HG03378 (cell line): Measurements from ENCODE around the gene CTNND2.

Source experiments
- ATAC-seq: cut with Tn5 transposase; IDR thresholded peaks from one replicate; pipeline ENCODE4 v1.9.1; 2021; ENCODE audit warnings: mild to moderate bottlenecking, moderate library complexity; ENCODE audit not compliant: unreplicated experiment

The CTNND2 gene

DNA sequence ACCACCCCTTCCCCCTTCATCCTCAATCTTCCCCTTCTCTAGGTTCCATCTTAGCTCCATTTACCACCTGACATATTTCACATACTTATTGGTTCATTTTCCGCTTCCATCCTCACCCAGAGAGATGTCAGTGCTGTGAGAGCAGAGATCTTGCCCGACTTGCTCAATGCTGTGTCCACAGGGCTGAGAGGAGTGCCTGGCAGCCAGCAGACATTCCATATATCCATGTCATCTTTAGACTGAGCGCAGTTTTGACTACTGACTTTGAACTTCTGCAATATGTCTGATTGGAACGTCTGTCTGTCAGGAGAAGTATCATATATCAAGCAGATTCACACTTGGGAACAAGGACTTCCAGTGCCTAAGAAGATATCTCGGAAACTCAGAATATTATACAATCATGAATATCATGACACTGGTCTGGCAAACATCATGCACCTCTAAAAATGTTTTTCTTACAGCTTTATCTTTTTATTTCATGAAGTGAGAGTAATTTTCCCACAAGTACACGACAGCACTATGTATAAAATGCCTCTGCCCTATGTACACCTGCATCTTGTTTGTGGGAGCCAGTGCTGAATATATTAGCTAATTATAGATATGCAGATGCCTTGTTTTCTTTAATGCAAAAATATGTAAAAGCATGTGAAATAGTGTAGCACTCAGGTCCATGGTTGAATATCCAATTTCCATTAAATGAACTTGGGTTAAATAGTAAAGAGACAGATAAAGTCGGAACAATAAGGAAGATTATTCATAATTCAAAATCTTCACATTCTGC is 689.2 kb downstream of the CTNND2 start:
- no peak for ATAC-seq

DNA sequence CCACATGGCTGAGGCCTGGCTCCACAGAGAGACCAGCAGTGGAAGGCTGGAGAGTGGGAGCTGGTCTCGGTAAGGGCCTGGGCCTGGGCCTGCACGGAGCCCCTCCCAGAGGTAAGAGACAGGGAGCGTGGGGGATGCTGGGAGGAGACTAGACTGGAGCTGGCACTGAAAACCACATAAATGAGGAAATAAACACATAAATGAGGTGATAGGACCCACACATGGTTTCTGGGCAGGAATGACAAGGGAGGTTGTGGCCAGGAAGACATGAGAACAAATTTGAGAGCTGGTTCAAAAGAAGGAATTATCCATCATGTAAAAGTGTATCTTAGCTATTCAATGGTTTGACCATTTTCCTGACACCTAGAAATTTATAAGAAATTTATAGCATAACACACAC is 691.5 kb downstream of the CTNND2 start:
- no peak for ATAC-seq

DNA sequence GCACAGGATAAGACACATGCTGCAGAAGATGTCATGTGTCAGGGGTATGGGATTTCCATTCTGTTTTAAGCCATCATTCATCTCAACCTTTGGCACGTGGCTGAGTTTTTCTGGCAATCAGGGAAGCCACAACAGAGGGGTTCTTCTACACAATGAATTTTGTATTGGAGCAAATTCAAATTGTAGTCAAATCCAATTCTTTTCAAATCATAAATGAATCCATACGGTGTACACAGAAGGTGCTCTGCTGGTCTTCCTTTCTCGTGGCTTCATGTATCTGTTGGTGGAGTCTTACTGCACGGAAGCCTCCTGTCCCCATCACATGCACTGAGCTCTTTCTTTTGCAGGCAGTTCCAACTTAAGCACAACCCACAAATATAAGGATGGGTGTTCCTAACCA is 706.5 kb downstream of the CTNND2 start:
- no peak for ATAC-seq

DNA sequence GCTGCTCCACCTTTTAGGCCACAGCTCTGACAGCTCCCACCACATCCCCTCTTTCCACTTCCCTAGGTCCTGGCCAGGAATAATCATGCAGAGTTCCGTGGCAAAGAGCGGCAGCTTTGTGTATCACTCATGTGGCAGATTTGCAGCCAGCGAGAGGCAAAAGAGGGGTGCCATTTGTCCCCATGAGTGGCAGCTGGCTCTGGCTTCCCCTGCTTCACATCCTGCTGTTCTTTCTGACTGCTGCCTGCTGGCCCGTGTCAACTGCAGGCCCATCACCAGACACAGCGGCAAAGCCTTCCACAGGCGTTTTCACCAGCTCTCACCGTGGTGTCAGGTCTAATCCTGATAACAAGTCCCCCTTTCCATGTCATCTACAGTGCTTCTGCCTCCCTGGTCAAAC is 712.6 kb downstream of the CTNND2 start:
- ATAC-seq = no peak

DNA sequence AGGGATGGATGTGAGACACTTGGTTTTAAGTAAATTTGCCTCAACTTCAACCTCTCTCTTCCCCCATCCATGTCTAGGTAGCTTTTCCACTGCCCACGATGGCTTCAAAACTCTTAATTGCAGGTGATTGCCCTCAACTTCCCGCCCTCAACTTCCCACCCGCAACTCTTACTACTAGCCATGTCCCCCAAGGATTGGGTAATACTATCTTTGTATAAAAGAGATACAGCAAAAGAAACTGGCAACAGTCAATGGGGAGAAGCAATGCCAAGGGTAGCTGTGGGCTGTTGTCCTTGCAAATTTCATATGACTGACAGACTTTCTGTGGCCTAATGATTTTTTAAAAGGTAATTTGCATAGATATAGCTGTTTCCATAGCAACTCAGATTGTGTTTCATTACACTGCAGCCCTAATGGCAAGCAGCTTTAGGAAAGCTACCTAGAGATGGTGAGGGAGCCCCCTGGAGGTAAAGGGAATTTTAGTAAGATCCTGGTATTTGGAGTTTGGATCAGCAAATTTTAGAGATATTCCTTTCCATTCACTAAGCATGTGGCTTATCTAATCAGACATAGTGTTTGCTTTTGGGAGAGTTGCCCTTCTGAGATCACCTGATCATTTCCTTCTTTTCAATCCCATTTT is 721.7 kb downstream of the CTNND2 start:
- no peak for ATAC-seq

DNA sequence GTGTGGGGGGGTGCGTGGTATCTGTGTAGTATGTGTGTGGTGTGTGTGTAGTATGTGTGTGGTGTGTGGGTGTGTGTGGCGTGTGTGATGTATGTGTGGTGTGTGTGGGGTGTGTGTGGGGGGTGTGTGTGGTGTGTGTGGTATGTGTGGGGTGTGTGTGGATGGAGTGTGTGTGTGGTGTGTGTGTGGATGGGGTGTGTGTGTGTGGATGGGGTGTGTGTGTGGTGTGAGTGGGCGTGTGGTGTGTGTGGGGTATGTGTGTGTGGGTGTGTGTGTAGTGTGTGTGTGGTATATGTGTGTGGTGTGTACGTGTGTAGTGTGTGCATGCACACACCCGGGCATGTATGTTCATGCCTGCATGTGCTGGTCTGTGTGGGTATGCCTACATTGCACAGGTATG is 722.3 kb downstream of the CTNND2 start:
- no peak for ATAC-seq

DNA sequence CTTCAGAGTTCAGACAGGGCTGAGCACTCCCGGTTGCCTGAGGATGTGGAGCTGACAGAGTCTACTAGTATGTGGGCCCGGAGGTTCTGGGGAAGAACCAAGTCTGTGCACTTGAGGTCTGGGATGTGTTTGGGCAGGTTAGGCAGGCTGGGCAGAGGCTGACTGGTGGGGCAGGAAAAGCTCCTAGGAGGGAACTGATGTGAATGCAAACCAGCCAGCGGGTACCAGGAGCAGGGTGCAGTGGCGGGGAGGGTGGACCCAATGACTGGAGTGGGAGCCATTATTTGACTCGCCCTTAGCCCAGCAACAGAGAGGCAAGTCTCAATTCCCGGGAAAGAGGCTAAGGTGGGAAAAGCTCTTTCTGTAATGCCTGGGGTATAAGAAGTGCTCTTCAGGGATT is 723.4 kb downstream of the CTNND2 start:
- ATAC-seq = no peak

DNA sequence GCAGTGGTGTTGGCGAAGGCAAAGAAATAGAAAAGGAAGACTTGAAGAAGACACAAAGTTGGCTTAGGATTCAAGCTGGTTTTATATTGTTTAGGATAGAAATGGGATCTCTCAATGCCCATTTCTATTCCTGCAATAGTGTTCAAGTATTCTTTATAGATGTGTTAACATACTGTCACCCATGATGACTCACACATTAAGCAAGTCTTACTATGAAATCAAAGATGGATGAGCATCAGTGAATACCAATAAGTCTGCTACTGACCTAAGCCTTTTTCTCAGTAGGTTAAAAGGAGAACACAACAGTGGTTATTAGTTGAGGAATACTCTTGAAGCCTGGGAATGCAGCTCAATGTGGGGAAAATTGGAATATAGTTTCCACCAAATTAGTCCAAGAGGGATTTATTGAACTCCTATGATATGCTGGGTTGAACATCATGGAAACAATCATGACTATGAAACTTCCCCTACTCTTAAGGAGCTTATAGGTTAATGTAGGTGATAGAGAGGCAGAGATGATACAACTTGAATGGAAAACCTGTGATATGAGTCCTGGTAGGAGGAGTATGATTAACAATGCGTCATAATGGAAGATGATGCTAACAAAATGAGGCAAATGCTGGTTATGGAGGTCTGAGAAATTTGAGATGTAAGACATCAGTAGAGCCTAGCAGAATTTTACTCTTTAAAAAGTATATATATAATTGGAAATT is 726.1 kb downstream of the CTNND2 start:
- no peak for ATAC-seq

DNA sequence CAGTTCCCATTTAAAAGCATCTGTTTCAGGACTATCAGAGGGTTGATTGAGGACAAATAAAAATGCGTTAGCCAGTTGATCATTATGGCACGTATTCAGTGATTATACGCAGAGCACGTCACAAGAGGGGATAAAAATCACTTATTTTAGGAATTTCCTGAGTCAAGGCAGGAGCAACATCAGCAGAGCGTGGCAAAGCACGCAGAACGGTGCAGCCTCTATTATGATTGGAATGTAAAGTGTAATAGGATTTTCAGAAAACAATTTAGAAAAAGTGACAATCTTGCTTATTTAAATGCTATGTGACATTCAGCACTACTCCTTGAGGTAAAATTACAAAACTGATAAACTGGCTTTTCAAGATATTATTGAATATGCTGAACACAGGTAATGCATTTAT is 729.7 kb downstream of the CTNND2 start:
- no peak for ATAC-seq

DNA sequence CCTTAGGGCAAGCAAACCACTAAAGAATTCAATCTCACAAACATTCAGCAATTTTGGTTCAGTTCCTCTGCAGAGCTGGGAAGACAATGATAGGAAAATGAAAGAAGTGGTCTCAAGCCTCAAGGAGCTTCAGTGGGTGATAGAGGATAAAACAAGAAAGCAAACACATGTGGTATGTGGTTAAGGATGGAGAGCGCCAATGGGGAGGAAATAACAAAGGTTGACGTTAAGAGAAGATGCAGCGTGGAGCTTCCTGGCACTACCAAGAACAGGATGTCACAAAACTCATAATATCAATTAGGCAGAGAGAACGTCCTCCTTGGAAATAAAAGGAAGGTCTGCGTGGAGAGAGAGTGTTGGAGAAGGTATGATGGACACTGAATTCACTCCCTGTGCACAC is 731.8 kb downstream of the CTNND2 start:
- ATAC-seq = no peak

DNA sequence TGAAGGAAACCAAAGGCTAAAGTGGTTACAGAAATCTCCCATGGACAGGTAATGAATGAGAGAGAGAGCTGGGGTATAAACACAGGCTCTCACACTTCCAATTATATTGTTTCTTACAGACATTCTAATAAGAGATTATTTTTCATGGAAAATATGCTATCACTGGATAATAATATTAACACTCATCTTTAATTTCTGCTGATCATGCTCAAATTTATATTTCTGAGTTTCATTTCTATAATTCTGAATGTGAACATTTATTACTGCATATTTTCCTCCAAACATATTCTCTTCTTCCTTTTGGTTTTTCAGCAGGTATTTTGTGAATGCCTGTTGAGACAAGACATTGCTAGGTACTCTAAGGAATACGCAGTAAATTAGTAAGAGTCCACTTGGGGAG is 733.0 kb downstream of the CTNND2 start:
- no peak for ATAC-seq

DNA sequence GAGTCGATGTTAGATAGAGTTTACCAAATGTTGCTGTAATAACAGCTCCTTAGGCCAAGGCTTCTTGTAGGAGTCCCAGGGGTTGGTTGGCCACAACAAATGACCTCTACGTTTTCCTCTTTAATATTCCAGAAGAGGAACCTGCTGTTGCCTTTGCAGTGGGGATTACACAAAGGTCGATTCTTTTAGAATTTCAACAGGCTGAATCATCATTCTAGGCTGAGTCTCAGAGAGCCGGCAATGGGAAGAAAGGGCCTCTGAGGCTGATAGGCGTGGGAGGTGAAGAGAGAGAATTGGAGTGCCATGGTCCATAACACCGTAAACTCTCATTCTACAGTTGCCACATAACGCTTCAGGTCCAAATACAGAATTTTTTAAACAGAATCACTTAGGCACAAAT is 737.3 kb downstream of the CTNND2 start:
- ATAC-seq = no peak

DNA sequence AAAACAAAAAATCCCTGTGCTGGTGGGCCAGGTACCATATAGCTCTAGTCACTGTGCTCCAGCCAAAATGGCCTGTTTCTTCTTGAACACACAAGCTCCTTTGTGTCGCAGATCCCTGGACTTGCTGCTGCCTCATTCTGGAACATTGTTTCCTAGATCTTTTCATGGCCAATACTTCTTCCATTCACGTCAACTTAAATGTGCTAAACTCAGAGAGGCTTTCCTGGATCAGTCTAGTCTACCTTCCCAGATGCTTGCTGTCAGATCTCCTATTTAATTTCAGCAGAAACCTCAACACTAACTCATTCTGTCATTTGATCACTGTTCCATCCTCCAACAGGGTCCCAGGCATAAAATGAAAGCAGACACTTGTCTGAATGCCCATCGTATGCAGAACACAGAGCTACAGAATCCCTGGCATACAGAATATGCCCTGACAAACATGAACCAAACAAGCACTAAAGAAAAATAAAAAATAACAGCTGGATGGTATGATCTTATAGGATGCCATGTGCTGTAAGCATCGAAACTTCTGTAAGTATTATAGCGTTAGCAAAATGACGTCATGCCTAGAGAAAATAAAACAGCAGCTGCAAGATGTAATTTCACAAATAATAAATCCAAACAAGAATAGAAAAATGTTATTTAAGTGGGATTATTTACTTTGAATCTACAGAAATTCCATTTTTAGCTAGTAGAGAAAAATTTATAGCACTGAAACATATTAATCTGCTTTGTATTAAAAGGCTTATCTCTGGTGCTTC is 739.5 kb downstream of the CTNND2 start:
- ATAC-seq = no peak

DNA sequence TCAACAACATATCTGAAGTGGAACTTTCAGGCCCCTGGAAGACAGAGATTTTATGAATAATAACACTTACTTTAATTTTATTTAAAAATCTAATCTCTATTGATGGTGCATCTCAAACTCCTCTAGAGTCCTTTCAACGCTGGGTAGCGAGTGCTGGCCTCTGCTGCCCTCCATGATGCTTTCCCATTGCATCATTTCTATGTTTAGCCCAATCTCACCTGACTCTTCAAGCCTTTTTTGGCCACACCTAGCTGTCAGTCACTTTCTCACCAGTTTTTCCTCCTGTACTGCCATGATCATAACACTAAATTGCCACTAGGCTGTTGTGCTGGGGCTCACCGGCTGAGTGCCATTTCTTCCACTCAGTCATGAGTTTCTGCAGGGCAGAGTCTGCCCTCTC is 747.1 kb downstream of the CTNND2 start:
- no peak for ATAC-seq

DNA sequence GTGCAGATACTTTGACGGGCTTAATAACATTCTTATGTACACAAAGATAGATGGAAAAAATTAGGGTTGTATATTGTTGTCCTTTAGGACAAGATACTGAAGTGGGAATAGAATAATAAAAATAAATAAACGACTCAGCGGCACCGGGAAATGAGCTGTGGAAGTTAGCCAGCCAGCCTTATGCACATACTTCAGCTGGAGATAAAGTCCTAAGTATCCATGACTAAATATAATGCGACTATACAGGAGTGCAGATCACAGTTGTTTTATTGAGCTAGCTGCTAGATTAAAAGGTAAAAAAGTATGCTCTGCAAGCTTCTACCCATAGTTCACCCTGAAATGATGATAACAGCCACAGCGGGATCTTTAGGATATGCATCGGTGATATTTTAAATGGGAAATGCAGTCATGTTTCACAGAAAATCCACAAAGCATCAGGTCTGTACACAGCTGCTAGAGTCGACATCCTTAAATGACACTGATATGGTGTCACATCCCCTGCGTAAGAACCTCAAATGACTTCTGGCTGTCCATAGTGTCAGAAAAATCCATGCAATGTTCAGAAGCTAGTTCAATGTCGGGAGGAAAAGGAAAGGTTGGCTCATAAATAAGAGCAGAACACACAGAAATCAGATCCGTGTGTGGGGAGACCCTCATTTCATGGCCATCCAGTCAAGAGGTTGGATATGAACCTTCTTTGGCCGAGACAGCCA is 750.4 kb downstream of the CTNND2 start:
- no peak for ATAC-seq

DNA sequence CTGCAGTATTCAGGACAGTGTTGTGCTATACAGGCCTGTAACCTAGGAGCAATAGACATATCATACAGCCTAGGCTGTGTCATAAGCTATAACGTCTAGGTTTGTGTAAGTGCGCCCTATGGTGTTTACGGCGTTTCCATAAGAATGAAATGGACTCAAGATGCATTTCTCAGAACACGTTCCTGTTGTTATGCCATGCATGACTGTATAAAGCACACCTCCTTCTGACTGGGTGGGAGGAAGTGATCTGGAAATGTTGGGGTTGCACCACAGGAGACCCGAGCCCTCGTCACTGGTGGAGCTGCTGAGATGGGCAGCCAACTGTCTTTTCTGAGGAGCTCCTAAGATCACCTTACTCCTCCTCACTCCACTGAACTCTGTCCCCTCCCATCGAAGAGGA is 751.9 kb downstream of the CTNND2 start:
- no peak for ATAC-seq

DNA sequence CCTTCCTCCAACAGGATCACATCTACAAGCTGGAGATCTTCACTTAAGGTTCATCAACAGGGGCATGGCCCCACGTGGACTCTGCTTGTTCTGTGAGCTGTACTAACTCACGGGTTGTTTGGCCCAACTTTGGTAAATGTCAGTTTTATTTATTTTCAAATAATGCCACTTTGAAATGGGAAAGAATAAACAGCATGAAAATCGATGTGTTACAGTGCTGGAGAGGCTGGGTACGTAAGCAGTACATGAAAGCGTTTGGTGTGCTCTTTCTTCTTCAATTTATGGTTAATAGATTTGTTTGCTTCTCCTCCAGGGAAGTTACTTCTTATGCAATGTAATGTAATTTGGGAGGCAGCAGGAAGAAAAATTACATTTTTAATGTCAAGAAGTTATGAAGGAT is 753.3 kb downstream of the CTNND2 start:
- ATAC-seq = no peak

DNA sequence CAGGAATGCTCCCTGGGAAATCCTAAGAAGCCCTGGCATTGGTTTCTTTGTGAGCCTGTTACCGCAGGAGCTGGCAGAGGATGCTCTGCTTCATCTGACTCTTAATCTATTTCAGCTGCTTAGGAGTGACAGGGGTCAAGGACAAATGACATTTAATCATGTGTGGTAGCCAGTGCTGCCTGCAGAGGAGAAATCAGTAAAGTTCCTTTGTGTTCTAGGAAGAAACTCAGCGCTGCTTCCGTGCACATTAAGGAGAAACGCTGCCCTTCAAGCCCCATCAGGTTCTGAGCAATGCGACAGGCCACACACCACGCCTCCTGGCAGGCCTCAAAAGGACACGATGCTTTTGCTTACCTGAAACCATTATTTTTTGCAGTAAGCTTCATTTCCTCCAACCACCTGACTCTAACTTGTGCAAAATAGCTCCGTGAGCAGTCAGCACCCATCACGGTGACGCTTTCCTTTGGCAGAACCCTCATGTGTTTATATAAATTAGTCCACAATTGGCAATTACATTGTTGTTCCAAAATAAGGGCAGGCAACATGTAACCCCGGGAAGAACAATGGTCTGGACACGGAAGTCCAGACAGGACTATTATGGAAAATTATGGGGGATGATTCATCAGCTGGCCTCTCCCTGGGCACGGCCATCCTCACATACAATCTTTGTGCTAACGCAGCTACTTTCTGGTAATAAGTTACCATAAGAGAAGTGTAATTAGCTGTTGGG is 755.3 kb downstream of the CTNND2 start:
- ATAC-seq = no peak

DNA sequence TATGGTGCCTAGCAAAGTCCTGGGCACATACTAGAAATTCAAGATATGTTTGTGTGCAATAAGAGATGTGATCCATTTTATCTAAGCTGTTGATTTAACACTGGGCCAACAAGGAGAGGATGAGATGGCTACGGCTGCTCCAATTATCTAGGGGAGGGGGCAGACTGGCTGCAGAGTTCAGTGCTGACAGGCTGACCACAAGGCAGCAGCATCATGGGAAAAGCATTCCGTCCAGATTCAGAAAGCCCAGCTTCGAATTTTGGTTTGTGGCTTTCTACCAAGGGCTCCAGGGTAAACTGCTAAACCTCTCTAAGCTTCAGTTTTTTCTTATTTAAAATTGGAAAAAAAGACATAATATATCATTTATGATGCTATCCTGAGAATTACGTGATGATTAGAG is 758.1 kb downstream of the CTNND2 start:
- no peak for ATAC-seq
